ENCODE data around the gene RRP12. TPM values are rescaled to one million over a fixed set of nuclear protein-coding genes. Genes with fewer than 3 reads are reported as not detected.

The RRP12 gene
- total and polyA plus RNA-seq, 2 of the 4 experiments (the other 2 are of a cell fraction), result 21.5 to 23.3 TPM

DNA sequence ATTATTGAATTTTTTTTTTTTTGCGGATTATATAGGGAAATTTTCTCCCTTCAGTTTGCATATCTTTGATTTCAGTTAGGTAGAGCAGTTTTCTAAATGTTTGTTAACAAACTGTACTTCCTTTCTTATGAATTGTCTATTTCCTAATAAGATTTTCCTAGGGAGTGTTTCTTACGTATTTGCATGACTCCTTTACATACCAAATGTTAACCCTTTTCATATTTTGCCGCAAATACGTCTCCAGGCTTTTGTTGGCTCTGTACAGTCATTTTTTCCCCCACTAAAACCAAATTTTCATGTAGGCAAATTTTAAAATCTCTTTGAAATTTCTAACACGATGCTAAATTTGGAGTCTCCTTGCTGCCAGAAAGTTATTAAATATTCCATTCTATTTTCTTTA lies 64.7 kb downstream of the RRP12 start:
- no peak overlapping the region for H3K4me2 ChIP-seq (ENCODE audit: low read depth, low read length)
- POLR2A ChIA-PET (ENCODE audit: unreplicated experiment), result no interaction called here
- no peak overlapping the region for H3K9ac ChIP-seq (ENCODE audit: low read depth, low read length)
- no peaks in the 10 kb centered on the region for H3K9me1 ChIP-seq (ENCODE audit: insufficient read depth, low read length)
- no peak overlapping the region for H4K91ac ChIP-seq (ENCODE audit: insufficient read depth, low read depth, low read length)
- peaks cover 9 to 21% of the 10 kb centered on the region in 2 experiments for H3K79me1 ChIP-seq (ENCODE audit: low read depth in 1 of 2, low read length in 2 of 2)
- no peak overlapping the region for H2AFZ ChIP-seq (replicated peaks; ENCODE audit: low read length, poor library complexity)
- no peak for ATAC-seq (ENCODE audit: low read depth)
- in situ Hi-C loops (cut with MboI; ENCODE audit: low sequenced_read_pairs), result no loop called here
- H3K4ac ChIP-seq (ENCODE audit: low read depth, low read length), result no peak overlapping the region
- no peak overlapping the region for H2AK9ac ChIP-seq (replicated peaks; ENCODE audit: low read depth, low read length, poor library complexity)
- H2AK5ac ChIP-seq (ENCODE audit: low read depth, low read length), result no peak overlapping the region
- H3K4me3 ChIP-seq (ENCODE audit: insufficient read depth, low read depth, low read length), result no peak overlapping the region
- CTCF ChIA-PET, result no interaction called here
- H3K14ac ChIP-seq (replicated peaks; ENCODE audit: low read depth, low read length), result no peak overlapping the region
- no peaks in the 10 kb centered on the region for H4K20me1 ChIP-seq (ENCODE audit: insufficient read depth, low read length)
- DNase-seq, result peak; percentile 13
- no peak overlapping the region for H3K56ac ChIP-seq (ENCODE audit: extremely low read depth, insufficient read depth, low read length)
- H3K9me3 ChIP-seq (ENCODE audit: control insufficient read depth, insufficient read depth, low read length), result no peaks in the 10 kb centered on the region
- intact Hi-C loops (cut with micrococcal nuclease), result no loop called here
- dilution Hi-C loops (cut with HindIII; ENCODE audit: low sequenced_read_pairs, unreplicated experiment), result no loop called here
- H2BK20ac ChIP-seq (ENCODE audit: low read depth, low read length), result no peak overlapping the region
- H3K27ac ChIP-seq (ENCODE audit: insufficient read depth, low read length), result no peak overlapping the region
- H2BK120ac ChIP-seq (ENCODE audit: low read depth, low read length), result no peak overlapping the region
- H3K4me1 ChIP-seq (ENCODE audit: control insufficient read depth, insufficient read depth, low read length), result peaks cover 8% of the 10 kb centered on the region
- no peaks in the 10 kb centered on the region for H3K36me3 ChIP-seq (ENCODE audit: control insufficient read depth, insufficient read depth, low read length)
- no peak overlapping the region for H2BK5ac ChIP-seq (ENCODE audit: low read depth, low read length, poor library complexity, severe bottlenecking)
- no peak overlapping the region for H3K18ac ChIP-seq (ENCODE audit: low read depth, low read length)
- peaks cover 22% of the 10 kb centered on the region for H3K27me3 ChIP-seq (ENCODE audit: control insufficient read depth, insufficient read depth, low read length)
- no peak for TF ChIP-seq FOS (IDR thresholded peaks at IDR 0.05; ENCODE audit: low read depth, low read length)
- TF ChIP-seq, protein P1, sequence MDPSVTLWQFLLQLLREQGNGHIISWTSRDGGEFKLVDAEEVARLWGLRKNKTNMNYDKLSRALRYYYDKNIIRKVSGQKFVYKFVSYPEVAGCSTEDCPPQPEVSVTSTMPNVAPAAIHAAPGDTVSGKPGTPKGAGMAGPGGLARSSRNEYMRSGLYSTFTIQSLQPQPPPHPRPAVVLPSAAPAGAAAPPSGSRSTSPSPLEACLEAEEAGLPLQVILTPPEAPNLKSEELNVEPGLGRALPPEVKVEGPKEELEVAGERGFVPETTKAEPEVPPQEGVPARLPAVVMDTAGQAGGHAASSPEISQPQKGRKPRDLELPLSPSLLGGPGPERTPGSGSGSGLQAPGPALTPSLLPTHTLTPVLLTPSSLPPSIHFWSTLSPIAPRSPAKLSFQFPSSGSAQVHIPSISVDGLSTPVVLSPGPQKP (IDR thresholded peaks at IDR 0.05; ENCODE audit: borderline replicate concordance, low read depth, low read length), result no peak
- no peak overlapping the region for H3K23ac ChIP-seq (ENCODE audit: low read depth, low read length)
- H4K8ac ChIP-seq (ENCODE audit: low read depth in 2 of 2, low read length in 2 of 2), result no peak overlapping the region
- BruUV-seq (replicated peaks), result no TSS peak
- WGBS, 2 experiments (ENCODE audit: extremely low coverage in 2 of 2, insufficient read length in 1 of 2), result 25% methylated on average over 2 of the region's 5 CpGs; no CpG with 5 or more reads in 1 of the 2 experiments
- H4K5ac ChIP-seq (ENCODE audit: low read depth, low read length), result no peak overlapping the region
- no peak overlapping the region for H2BK15ac ChIP-seq (ENCODE audit: low read depth, low read length)

All from IMR-90 (cell line).